ENCODE results near the gene FGF21.
A peak's percentile ranks its signal among the peaks of the same experiment; 100 is the strongest.
"Not testable (repeated sequence)": the region's sequence is repeated elsewhere in the genome, so short reads cannot be mapped to it uniquely, and the experiment has no call there.

Gene FGF21

DNA sequence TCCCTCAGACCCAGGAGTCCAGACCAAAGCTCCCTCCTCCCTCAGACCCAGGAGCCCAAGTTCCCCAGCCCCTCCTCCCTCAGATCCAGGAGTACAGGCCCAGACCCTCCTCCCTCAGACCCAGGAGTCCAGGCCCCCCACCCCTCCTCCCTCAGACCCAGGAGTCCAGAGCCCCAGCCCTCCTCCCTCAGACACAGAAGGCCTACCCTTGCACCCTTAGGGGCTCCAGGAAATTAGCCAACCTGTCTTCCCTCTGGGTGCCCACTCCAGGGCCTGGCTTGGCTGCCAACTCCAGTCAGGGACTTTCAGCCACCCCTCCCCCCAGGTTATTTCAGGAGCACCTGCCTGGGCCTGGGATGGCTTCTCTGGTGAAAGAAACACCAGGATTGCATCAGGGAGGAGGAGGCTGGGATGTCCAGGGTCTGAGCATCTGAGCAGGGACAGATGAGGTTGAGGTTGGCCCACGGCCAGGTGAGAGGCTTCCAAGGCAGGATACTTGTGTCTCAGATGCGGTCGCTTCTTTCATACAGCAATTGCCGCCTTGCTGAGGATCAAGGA, at the start of gene FGF21:
Gene FGF21, plus strand, starts transcription at position 441 of the 558 bp plus-strand sequence. CDS start 713 bp downstream, outside the sequence.
- no peak for DNase-seq

DNA sequence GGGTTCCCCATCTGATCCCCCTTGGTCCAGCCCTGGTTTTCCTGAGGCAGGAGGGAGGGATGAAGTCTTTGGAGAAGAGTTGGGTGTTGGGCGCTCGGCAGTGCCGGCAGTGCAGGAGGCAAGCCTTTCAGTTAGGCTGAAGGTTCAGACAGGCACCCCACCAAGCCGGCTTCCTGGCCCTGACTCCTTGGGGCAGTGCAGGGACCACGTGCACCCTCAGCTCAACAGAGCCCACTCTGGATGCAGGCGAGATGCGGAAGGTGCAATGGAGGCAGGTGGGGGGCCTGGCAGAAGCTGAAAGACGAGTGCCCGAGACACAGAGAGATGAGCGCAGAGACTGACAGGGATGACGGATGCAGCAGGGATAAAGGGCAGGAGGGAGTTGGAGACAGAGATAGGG, 46.9 kb upstream of the FGF21 start:
- DNase-seq: no peak

DNA sequence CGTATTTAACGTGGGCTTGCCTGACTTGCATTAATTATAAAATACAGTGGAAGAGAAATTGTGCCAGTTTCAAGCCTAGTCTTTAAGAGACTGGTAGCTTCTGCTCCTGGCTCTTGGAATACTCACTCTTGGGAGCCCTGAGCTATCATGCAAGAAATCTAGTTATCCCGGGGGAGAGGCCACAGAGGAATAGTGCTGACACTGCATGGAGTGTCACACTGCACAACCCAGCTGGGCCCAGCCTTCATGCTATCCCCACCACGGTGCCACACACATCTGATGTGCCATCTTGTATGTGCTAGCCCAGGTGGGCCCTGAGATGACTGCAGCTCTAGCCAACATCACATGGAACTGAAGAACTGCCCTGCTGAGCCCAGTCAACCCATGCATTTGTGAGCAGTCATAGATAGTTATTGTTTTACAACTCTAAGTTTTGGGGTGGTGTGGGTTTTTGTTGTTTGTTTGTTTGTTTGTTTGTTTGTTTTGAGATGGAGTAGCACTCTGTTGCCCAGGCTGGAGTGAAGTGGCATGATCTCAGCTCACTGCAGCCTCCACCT, 44.1 kb upstream of the FGF21 start:
- no peak for DNase-seq

DNA sequence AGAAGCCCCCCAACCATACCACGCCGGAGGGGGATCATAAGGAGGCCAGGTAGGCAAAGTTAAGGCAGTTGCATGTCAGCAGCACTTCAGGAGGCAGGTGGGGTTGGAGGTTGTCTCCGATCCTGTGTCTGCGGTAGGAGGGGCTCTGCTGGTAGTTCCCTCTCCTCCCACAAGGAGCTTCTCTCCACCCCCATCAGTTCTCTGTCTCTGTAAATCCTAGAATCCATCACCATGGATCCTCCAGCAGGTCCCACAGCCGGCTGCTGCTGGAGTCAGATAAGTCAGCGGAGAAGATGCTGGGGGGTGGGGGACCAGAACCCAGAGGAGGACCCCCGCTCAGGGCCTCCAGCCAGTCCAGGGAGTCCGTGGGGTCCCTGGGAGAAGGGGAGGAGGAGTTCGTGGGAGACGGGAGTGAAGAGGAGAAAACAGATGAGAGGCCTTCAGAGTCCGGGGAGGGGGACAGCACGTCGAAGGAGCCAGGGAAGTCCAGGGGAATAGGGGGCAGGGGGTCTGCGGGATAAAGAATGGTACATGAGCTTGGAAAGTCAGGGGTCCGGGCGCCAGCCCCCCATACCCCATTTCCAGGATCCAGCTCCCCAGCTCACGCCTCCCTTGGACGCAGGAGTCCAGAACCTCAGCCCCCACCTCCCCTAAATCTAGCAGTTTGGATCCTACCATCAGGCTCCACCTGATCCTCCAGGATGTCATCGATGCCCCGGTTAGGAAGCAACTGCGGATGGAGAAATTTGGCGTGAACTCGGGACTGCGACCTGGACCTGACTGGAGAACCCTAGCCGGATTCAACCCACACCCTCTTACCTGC, 42.1 kb upstream of the FGF21 start:
- no peak for DNase-seq

DNA sequence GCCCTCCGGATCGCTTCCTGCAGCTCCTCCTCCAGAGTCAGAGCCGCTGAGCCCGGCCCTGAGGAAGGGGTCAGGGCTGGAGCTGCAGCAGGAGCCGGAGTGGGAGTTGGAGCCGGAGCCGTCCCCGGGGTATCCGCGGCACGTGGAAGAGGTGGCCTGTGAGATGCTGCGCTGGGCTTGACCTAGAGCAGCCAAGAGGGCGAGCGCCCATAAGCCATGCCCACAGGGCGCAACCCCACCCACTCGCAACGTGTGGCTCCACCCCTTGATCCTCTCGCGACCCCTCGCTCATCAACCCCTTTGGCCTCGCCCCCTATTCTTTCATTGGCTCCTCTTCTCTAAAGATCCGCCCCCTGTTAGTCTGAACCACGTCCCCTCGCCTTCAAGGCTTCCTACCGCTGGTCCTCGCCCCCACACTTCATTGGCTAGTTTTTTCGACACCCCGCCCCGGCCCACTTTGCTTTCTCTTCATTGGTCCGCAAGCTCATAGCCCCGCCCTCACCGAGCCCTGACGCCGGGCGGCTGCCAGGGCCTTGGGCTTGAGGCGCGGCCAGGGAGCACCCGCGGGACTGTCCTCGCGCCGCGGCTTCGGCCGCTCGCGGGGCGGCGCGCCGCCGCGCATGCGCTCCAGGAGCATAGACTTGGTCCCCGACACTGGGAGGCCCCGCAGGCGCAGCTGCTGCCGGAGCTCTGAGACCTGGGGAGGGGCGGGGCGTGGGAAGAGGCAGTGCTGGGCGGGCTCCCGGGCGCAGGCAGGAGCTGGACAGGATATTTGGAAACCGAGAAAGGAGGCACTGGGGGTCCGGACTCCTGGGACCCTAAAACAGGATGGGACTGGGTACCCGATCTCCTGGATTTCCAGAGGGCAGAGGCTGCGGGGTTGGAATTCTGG, 41.2 kb upstream of the FGF21 start:
- DNase-seq: peak; percentile 99

- no peak for DNase-seq
Observed at GRCh38 chr19:48714759-48715675, 40.3 kb upstream of the FGF21 start.

GRCh38 chr19:48715681-48716171, 39.6 kb upstream of the FGF21 start:
- DNase-seq: no peak

GRCh38 chr19:48716562-48717291, 38.6 kb upstream of the FGF21 start:
- peak; percentile 62 for DNase-seq

GRCh38 chr19:48718106-48718505, 37.2 kb upstream of the FGF21 start:
- DNase-seq: not testable (repeated sequence)

DNA sequence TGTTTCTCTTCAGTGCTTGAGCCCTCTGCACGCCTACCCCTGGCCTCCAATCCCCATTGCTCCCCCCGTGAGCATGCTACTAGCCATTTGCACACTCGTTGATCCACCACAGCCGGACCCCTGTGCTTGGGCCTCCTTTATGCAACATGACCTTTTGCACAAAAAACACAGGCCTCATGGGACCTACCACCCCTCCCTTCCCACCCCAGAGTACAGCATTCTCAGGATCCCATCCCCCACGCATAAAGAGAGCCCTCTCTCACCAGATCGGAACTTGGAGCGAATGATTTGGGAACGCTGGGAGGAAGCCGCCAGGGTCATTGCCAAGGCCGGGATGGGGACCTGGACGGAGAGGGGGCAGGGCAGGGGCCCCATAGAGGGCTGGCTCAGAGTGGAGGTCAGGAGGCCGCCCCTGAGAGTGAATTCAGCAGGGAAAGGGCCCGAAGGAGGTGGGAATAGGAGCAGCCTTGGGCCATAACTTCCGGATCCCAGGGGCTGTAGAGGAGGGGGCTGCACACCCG, 36.6 kb upstream of the FGF21 start:
- no peak for DNase-seq

GRCh38 chr19:48719263-48720171, 35.8 kb upstream of the FGF21 start, which contains the start of gene MAMSTR:
Gene MAMSTR, minus strand, starts transcription at chr19:48719725. Its CDS starts 694 bp downstream, at chr19:48719031.
- no peak for DNase-seq

- DNase-seq: no peak
Observed at GRCh38 chr19:48720251-48720612, 35.1 kb upstream of the FGF21 start.

- DNase-seq: peak; percentile 100
Observed at GRCh38 chr19:48720613-48721296, 34.6 kb upstream of the FGF21 start.

DNA sequence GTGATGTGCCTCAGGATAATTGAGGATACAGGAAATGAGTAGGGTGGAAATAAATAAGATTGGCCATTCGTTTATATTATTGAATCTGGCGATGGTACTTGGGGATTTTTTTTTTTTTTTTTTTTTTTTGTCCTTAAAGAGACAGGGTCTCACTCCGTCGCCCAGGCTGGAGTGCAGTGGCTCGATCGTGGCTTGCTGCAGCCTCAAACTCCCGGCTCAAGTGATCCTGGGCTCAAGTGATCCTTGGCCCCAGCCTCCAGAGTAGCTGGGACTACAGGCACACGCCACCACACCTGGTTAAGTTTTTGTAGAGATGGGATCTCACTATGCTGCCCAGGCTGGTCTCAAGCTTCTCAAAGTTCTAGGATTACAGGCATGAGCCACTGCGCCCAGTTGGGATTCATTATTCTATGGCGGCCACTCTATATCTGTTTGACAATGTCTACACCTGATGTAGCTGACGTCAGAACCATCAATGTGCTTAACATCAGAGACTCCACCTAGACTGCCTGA, 33.1 kb upstream of the FGF21 start:
- no peak for DNase-seq

DNA sequence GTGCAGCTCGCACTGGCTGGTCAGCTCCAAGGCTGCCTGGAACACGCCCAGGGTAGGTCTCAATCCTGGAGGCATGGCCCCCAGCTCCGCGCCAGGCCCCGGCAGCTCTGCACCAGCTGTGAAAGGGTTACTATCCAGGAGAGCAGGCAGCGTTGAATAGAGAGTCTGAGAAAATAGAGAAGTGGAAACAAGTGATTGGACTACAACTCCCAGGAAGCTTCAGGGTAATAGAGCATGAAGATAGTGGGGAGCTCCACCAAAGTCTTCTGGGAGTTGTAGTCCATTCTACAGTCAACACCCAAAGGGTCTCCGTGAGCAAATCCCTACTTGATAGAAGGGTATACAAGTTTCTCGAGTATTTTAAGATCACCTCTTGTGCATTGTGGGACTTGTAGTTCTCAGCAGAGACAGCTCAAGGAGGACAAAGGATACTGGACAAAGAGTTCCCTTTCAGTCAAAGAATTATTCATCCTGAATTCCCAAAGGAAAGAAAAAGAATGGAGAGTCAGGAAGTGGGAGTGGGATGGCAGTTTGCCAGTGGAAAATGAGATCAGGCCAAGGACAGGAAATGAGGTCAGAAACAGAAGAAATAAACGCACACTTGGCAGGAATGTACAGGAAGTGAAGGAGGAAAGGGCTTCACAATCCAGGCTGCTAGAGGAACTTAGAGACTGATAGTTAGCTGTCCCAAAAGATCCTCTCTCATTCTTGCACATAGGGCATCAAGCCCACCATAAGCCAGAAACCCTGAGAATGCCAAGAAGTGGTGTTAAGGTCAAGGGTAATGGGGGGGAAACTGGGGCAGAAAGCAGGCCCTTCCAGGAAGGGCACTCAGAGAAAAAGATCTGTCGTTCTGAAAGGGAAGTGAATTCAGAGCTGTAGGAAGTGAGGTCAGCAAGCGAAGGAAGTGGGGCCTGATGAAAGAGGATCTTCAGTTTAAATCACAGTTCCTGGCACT, 30.2 kb upstream of the FGF21 start:
- DNase-seq: peak; percentile 86

DNA sequence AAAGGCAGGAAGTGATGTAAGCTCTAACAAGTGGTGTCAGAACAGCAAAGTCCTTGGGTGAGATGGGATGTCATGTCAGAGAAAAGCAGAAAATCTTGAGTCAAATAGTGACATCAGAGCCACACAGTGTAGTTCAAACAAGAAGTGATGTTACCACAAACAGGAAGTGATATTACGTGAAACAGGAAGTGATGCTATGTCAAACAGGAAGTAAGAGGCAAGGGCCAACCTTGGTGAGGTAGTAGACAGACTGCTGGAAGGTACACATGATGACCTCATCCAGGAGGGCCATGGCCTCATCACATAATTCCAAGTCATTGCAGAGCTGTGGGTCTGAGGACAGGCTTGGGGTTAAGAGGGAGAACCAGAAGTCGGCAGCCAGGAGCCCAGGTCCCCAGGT, 28.8 kb upstream of the FGF21 start:
- DNase-seq: no peak

GRCh38 chr19:48728911-48729664, 26.2 kb upstream of the FGF21 start:
- DNase-seq: no peak

All from NCI-H226 (cell line).